HuH-7.5 (cell line): ENCODE measurements around the gene MATN1.

ENCODE experiments used
- DNase-seq: peaks from one replicate; pipeline ENCODE4 v3.0.0; 2011; ENCODE audit warnings: low spot score

MATN1 gene

GRCh38 chr1:30680429-30680828, 43.0 kb downstream of the MATN1 start:
- DNase-seq, result no peak

- no peak for DNase-seq
Measured at GRCh38 chr1:30679976-30680305, 43.4 kb downstream of the MATN1 start.

- DNase-seq, result no peak
Measured at GRCh38 chr1:30679201-30679975, 44.0 kb downstream of the MATN1 start.

GRCh38 chr1:30678209-30678608, 45.2 kb downstream of the MATN1 start:
- no peak for DNase-seq

GRCh38 chr1:30677471-30677870, 45.9 kb downstream of the MATN1 start:
- DNase-seq, result no peak

- DNase-seq, result no peak
Measured at GRCh38 chr1:30675761-30676160, 47.6 kb downstream of the MATN1 start.

GRCh38 chr1:30675289-30675688, 48.1 kb downstream of the MATN1 start:
- no peak for DNase-seq

GRCh38 chr1:30673395-30673794, 50.0 kb downstream of the MATN1 start:
- DNase-seq, result no peak

GRCh38 chr1:30672661-30673060, 50.7 kb downstream of the MATN1 start:
- no peak for DNase-seq

- no peak for DNase-seq
Measured at GRCh38 chr1:30670240-30671060, 52.9 kb downstream of the MATN1 start.

- DNase-seq, result no peak
Measured at GRCh38 chr1:30668546-30669327, 54.6 kb downstream of the MATN1 start.

GRCh38 chr1:30668024-30668423, 55.4 kb downstream of the MATN1 start:
- no peak for DNase-seq

- no peak for DNase-seq
Measured at GRCh38 chr1:30666756-30667273, 56.6 kb downstream of the MATN1 start.

GRCh38 chr1:30665216-30666010, 58.0 kb downstream of the MATN1 start:
- DNase-seq, result no peak

GRCh38 chr1:30664103-30664755, 59.2 kb downstream of the MATN1 start:
- no peak for DNase-seq

- DNase-seq, result no peak
Measured at GRCh38 chr1:30663596-30664091, 59.7 kb downstream of the MATN1 start.

- no peak for DNase-seq
Measured at GRCh38 chr1:30662291-30662840, 61.0 kb downstream of the MATN1 start.

GRCh38 chr1:30661311-30661710, 62.1 kb downstream of the MATN1 start:
- DNase-seq, result no peak
